Hippocampal formation (tissue), 2 donors: Measurements from ENCODE around the gene HOXB7.

Experiments
- DNase-seq, 2 donors: peaks; one replicate each; lab custom pipeline; 2025; lab: John Stamatoyannopoulos, UW

The HOXB7 gene

DNA sequence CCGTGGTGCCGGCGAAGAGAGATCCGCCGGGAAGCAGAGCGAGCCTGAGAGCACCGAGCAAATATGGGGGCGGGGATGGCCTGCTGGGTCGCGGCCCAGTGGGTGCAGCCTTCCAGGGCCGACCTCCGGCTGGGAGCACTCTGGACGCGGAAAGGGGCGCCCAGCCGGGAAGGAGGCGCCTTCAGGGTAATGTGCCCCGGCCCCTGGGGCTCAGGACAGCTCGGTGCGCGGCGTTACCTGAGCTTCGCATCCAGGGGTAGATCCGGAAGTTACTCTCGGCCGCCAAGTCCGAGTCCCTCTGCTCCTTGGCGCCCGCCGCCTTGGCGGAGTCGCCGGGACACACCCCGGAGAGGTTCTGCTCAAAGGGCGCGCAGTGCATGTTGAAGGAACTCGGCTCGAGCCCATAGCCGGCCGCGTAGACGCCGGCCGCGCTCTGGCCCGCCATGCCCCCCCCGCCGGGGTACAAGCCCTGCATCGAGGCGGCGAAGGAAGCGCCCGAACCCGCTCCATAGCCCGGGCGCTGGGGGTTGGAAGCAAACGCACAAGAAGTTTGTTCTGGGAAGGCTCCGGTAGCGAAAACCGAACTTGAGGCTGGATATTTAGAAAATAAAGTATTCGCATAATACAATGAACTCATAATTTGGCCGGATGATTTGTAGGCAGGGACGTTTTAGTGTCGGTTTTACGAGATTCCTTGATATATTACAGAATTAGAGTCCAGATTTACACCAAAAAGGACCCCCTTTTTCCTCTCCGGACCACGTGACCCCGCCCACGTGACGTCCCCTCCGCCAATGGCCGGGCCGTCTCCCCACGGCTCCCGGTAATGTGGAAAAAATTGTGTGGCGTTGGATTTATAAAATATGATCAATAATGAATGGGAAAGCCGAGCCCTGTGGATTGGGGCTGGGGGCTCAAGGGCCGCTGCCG is at the start of gene HOXB7:
HOXB7 (minus strand) TSS at position 736 of the 930 bp plus-strand sequence; CDS start at position 637, 99 bp downstream.
- DNase-seq = no peak

- no peak for DNase-seq
Observed at GRCh38 chr17:48655913-48656312, 45.1 kb upstream of the HOXB7 start.

DNA sequence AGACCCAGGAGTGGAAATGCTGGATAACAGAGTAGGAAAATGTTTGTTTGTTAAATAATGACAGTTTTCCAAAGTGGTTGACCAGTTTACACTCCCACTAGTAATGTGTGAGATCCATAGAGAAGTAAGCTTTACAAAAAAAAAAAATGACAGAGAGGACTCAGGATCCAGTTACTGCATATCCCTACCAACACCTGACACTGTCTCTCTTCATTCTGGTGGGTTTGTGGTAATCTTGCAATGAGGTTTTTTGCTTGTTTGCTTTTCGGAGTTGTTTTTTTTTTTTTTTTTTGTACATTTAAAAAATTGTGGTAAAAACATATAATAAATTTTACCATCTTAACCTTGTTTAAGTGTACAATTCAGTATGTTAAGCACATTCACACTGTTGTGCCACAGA is 38.9 kb upstream of the HOXB7 start:
- DNase-seq = no peak

DNA sequence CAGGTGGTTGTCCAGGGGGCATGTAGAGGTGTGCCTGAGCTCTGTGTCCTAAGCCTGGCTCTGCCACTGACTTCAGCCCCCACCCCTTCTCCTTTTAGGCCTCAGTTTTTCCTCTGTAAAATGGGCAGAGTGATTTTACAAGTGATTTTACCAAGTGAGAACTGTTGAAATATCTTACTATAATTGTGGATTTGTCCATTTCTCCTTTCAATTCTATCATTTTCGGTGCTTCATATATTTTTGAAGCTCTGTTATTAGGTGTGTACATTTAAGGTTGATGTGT is 37.1 kb upstream of the HOXB7 start:
- no peak for DNase-seq

DNA sequence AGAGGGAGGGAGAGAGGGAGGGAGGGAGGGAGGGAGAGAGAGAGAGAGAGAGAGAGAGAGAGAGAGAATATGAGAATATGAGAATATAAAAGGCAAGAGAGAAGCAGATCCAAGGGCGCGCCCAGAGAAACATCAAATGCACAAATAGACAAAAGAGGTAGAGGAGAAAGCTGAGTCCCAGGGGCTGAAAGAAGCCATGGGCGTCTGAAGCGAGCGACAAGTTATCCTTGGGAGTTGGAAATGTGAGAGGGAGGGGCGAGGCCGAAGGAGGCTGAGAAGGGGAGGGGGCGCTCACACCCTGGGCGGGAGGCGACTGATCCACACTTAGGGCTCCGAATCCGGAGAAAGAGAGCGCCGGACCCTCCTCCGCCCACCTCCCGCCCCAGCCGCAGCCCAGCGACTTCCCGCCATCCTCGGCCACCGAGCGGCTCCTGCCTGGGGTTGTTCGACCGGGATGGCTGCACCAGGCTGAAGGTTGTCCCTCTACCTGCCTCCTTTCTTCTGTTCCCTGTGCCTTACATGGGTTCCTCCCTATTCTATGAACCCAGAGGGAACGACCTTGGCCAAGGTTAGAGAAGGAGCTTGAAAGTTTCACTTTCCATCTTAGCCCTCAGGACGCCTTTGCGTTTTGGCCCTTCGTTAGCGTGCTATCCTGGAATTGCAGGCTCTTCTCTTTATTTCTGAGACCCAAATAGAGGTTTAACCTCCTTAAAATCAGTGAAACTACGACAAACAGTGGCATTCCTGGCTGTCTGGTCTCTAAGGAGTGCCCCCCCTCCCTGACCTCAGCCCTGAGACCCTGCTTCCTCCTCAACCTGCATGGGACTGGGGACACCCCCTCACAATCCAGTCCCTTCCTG is 36.5 kb upstream of the HOXB7 start:
- DNase-seq = no peak

- no peak for DNase-seq
Observed at GRCh38 chr17:48646183-48647102, 35.6 kb upstream of the HOXB7 start.

GRCh38 chr17:48645639-48646182 is 34.9 kb upstream of the HOXB7 start:
- no peak for DNase-seq

DNA sequence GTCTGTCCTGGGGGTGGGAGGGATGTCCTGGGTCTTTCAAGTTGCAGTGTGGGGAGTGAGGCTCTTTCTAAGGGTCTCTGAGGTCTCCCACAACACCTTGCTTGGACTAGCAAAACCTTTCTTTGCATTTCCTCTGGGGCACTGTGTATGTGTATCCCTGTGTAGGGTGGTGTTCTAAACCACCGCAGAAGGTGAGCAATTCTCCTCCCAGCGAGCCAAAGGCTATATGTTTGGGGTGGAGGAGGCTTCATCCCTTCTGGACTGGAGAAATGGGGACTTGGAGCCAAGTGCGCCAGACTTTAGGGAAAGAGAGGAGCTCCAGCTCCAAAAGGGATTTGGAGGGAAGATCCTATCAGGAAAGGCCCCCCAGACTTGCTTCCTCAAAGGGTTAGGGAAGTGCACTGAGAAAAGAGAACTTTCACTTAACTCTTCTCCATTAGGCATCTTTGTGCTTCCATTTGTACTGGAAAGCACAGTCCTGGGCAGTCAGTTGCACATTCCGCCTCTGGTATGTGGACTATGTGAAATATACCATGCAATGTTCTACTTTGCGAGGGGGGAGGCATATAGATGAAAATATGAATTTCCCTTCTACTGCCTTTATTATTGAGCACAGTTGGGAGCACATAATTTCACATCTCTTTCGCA is 34.2 kb upstream of the HOXB7 start:
- DNase-seq = no peak

- no peak for DNase-seq
Observed at GRCh38 chr17:48644159-48644558, 33.3 kb upstream of the HOXB7 start.

DNA sequence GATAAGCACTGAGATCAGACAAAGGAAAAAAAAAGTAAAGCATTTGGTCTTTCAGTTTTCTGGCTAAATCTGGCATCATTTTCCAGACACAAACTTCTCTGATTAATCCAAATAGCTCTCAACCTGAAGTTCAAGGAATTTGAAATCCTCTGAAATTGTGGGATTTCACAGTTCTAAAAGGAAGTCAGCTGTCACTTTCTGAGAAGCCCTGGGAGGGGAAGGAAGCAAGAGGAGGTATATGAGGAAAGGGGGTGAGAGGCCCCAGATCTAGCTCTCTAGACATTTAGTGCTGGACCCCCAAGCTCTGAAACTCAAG is 32.8 kb upstream of the HOXB7 start:
- DNase-seq = no peak

- DNase-seq = no peak
Observed at GRCh38 chr17:48642843-48643696, 32.3 kb upstream of the HOXB7 start.

DNA sequence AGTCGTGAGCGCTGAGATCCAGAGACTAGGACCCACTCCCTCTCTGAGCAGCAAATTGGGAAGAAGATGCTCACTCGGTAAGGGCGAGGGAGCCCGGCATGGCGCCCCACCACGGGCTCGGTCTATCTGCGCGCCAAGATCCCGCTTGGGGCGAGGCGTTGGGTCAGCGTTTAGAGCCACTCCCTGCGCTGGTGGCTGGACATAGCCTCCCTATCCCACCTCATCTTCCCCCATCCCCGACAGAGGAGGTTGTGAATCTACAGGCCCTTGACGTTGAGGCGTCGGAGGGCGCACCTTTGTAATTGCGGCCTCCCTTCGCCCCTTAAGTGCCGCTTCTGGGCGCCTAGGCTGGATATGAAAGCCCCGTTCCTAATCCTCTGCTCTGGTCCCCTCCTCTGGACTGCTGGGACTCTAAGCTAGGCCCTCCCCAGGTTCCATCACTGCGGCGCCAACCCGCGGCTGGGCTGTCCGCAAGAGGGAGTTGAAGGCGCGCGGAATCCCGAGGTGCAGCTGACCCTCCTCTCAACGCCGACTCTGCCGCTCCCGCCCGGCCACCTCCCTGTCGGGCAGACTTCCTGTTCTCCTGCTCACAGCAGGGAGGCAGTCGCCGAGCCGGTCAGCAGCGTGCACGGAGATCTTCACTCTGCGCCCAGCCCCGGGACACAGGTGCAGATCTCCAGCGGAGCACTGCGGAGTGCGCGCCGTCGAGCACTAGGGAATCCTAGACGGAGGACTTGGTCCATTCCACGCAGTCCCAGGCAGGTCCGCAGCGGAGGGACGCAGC is 31.4 kb upstream of the HOXB7 start:
- DNase-seq = no peak

DNA sequence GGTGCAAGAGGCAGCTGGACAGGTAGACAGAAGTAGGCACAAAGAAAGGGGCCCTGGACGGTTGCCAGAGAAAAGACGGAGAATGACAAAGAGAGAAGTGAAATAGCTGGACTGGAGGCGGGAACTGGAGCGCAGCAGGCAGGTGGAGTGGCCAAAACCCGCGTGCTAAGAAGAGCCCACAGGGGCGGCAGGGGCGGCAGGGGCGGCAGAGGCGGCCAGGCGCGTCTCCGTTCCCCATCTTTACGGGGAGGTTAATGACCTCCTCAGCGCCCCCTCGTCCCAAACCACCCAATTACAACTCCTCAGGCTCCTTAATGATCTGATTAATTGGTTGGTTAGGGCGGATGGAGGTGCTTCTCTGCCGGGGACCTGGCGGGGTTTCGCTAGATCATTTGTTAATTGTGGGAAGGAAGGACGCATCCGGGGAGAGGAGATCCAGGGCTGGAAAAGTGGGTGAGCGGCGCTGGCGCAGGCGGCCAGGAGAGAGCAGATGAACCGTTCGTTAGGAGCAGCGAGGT is 30.8 kb upstream of the HOXB7 start:
- no peak for DNase-seq

DNA sequence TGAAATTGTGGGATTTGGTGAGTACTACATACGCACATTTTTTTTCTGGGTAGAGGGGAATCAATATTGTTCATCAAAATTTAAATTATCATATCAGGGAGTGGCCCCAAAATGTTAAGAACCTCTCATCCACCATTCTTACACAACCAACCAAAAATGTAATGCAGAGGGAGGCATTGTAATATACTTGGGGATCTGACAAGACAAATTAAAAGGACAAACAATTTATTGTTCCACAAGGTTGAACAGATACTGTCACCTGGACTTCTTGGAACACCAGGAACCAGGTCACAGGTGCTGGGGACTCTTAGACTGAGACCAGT is 30.0 kb upstream of the HOXB7 start:
- no peak for DNase-seq

DNA sequence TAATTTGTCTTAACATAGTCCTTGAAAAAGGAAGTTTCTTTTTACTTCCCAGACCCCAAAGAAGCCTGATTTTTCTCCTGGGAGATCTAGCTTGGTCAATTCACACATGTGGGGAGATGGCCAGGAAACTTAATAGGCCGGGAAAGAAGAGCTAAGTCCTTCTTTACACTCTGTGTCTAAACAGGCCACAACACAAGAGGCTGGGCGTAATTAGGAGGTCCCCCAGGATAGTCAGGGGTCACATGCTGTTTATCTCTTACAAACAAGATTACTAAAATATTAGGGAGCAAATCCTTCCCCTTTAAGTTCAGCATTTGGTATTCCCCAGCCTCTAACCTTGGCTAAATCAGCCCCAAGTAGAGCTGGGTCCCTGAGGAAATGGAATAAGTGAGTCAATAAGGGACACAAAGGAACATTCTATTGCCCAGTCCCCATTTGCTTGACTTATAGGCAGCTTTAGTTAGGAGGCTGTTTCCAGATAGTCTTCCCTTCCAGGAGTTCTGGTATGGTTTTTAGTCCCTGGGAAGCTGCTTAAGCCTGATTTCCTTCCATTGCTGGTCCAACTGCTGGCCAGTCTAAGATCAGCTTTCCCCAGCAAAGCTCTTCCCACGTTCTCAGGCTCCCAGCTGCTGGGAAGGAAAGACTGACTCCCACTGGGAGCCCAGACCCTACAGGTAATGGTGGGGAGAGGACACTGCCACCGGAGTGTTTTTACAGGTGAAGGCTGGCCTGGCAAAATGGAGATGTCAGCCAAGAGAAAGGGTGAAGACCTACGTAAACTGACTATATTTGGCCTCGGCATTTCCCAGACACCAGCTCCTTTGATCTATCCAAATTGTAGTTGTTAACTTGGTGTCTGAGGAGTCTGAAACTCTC is 29.4 kb upstream of the HOXB7 start:
- DNase-seq = no peak

GRCh38 chr17:48639136-48639535 is 28.3 kb upstream of the HOXB7 start:
- no peak for DNase-seq

DNA sequence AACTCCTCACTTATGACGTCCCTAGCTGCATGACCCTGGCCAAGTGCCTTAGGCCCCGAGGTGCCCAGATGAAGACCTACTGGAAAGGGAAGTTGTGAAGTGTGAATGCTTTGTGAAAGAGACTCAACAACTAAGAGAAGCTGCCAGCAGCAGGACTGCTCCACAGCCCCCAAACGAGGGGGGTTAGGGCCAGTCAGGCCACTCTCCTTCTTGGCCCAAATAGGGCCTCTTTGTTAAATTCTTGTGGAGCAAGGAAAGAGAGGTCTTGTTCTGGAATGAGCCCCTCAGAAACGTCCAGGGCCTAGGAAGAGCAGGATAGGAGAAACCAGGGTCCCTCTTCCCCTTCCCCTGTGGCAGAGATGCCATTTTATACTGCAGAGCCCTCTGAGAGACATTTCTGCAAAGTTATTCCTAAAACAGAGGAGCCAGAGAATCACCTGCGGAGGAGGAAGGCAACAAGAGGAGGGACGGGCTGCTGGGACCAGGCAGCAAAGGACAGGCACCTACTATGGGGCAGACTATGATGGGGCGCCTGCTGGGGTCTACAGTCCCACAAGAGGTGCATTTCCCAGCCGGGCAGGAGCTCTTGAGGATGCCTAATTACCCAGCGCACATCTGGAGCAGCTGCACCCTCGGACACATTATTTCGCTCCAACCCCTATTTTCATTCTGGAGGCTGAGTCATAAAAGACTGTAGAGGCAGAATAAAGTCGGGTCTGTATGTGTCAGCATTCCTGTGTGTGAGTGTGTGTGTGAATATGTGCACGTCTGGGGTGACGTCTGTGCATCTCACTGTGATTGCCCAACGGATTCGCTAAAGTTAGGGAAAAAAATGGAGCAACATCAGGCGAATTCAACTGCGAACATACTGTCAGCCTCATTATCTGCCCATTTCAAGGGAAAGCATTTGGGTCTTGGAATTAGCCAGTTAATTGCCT is 26.8 kb upstream of the HOXB7 start:
- no peak for DNase-seq
